ENCODE data around the gene PARVA.

GRCh38 chr11:12482839-12483238, 105.5 kb downstream of the PARVA start:
- TF ChIP-seq POLR2AphosphoS5 (IDR thresholded peaks at IDR 0.05): no peak
- TF ChIP-seq, protein P1, sequence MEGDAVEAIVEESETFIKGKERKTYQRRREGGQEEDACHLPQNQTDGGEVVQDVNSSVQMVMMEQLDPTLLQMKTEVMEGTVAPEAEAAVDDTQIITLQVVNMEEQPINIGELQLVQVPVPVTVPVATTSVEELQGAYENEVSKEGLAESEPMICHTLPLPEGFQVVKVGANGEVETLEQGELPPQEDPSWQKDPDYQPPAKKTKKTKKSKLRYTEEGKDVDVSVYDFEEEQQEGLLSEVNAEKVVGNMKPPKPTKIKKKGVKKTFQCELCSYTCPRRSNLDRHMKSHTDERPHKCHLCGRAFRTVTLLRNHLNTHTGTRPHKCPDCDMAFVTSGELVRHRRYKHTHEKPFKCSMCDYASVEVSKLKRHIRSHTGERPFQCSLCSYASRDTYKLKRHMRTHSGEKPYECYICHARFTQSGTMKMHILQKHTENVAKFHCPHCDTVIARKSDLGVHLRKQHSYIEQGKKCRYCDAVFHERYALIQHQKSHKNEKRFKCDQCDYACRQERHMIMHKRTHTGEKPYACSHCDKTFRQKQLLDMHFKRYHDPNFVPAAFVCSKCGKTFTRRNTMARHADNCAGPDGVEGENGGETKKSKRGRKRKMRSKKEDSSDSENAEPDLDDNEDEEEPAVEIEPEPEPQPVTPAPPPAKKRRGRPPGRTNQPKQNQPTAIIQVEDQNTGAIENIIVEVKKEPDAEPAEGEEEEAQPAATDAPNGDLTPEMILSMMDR (IDR thresholded peaks at IDR 0.05): no peak
- no peak for TF ChIP-seq EP300 (IDR thresholded peaks at IDR 0.05)
- TF ChIP-seq POLR2A (IDR thresholded peaks at IDR 0.05): no peak

Measured in gastroesophageal sphincter (tissue), 3 donors.